GM23338 (cell line): ENCODE data around the gene BTN1A1. TPM values are rescaled to one million over a fixed set of nuclear protein-coding genes. Genes with fewer than 3 reads are reported as not detected.

Source experiments
- ATAC-seq: fragments of 200-7000 bp; cut with Tn5 transposase; 3 replicates; pipeline ENCODE4 v1.9.1; 2020
- DNase-seq: peaks from one replicate; pipeline ENCODE4 v3.0.0-alpha.2; 2015; ENCODE audit warnings: low spot score
- H2AFZ ChIP-seq: fragments of 200-600 bp; sonication (generic); 2 replicates; pipeline ENCODE4 v1.8.0; 2016; ENCODE audit warnings: antibody characterized with exemption, mild to moderate bottlenecking, moderate library complexity
- H3F3A ChIP-seq: fragments of 200-600 bp; sonication (generic); replicated peaks from 2 replicates; pipeline ENCODE4 v1.8.0; 2017; ENCODE audit warnings: antibody characterized with exemption, mixed run types, low read depth
- H3K27ac ChIP-seq: fragments of 200-600 bp; sonication (generic); 2 replicates; pipeline ENCODE4 v1.6.1; 2016; ENCODE audit warnings: low read depth
- H3K27me3 ChIP-seq: fragments of 200-600 bp; sonication (generic); 2 replicates; pipeline ENCODE4 v1.8.0; 2016; ENCODE audit warnings: mild to moderate bottlenecking, mixed run types, moderate library complexity; ENCODE audit not compliant: insufficient read depth
- H3K36me3 ChIP-seq: fragments of 200-600 bp; sonication (generic); 2 replicates; pipeline ENCODE4 v1.8.0; 2016; ENCODE audit warnings: mild to moderate bottlenecking; ENCODE audit not compliant: insufficient read depth
- H3K4me1 ChIP-seq: fragments of 200-600 bp; sonication (generic); 2 replicates; pipeline ENCODE4 v1.8.0; 2016; ENCODE audit warnings: mild to moderate bottlenecking, moderate library complexity; ENCODE audit not compliant: insufficient read depth
- H3K4me2 ChIP-seq: fragments of 200-600 bp; sonication (generic); 2 replicates; pipeline ENCODE4 v1.7.1; 2017; ENCODE audit warnings: mixed run types
- H3K4me3 ChIP-seq: fragments of 200-600 bp; sonication (generic); 2 replicates; pipeline ENCODE4 v1.6.1; 2016; ENCODE audit warnings: mixed run types
- H3K79me2 ChIP-seq: fragments of 200-600 bp; sonication (generic); replicated peaks from 2 replicates; pipeline ENCODE4 v1.8.0; 2017; ENCODE audit warnings: mild to moderate bottlenecking; ENCODE audit not compliant: insufficient read depth
- H3K9me2 ChIP-seq: fragments of 200-600 bp; sonication (generic); 2 replicates; pipeline ENCODE4 v1.8.0; 2017; ENCODE audit not compliant: insufficient read depth
- H4K20me1 ChIP-seq: fragments of 200-600 bp; sonication (generic); replicated peaks from 2 replicates; pipeline ENCODE4 v1.8.0; 2017; ENCODE audit warnings: mild to moderate bottlenecking; ENCODE audit not compliant: insufficient read depth
- H3K27ac Mint-ChIP-seq: 2 replicates; pipeline ENCODE4 v1.8.0; 2020; ENCODE audit warnings: inconsistent platforms, mild to moderate bottlenecking, moderate library complexity, mixed read lengths
- H3K27me3 Mint-ChIP-seq: 3 replicates; pipeline ENCODE4 v1.8.0; 2022; ENCODE audit warnings: low read depth, mild to moderate bottlenecking, moderate library complexity, mixed read lengths, inconsistent platforms; ENCODE audit not compliant: insufficient read depth, poor library complexity
- H3K36me3 Mint-ChIP-seq: 3 replicates; pipeline ENCODE4 v1.8.0; 2021; ENCODE audit warnings: low read depth, mild to moderate bottlenecking, inconsistent platforms, moderate library complexity, mixed read lengths
- H3K4me1 Mint-ChIP-seq: 3 replicates; pipeline ENCODE4 v1.8.0; 2020; ENCODE audit warnings: mild to moderate bottlenecking, inconsistent platforms, mixed read lengths
- H3K4me3 Mint-ChIP-seq: 3 replicates; pipeline ENCODE4 v1.8.0; 2021; ENCODE audit warnings: moderate library complexity, mild to moderate bottlenecking, inconsistent platforms, mixed read lengths
- H3K9me3 Mint-ChIP-seq: 3 replicates; pipeline ENCODE4 v1.8.0; 2020; ENCODE audit warnings: moderate library complexity, mild to moderate bottlenecking, inconsistent platforms, mixed read lengths
- CREB1 ChIP-seq: fragments of 250-450 bp; sonication (Bioruptor Pico); IDR thresholded peaks from 2 replicates; pipeline ENCODE4 v1.5.0; 2020; ENCODE audit warnings: low read depth, mild to moderate bottlenecking, moderate library complexity
- EZH2phosphoT487 ChIP-seq: fragments of 200-600 bp; sonication (generic); IDR thresholded peaks from one replicate; pipeline ENCODE4 v1.8.1; 2018; ENCODE audit warnings: antibody characterized with exemption; ENCODE audit not compliant: unreplicated experiment
- STAT1 ChIP-seq: IDR thresholded peaks from one replicate; pipeline ENCODE4 v1.6.1; 2016; ENCODE audit warnings: antibody characterized with exemption; ENCODE audit not compliant: unreplicated experiment
- ZNF114 ChIP-seq: fragments of 250-450 bp; sonication (Bioruptor Pico); IDR thresholded peaks from 2 replicates; pipeline ENCODE4 v1.5.0; 2020; ENCODE audit warnings: mild to moderate bottlenecking, moderate library complexity
- ZNF331 ChIP-seq: fragments of 250-450 bp; sonication (Bioruptor Pico); IDR thresholded peaks from 2 replicates; pipeline ENCODE4 v1.5.0; 2020; ENCODE audit warnings: low read depth, mild to moderate bottlenecking, moderate library complexity
- polyA plus RNA-seq: library from polyadenylated mRNA; unstranded; fragments of >200 nt; fragmentation: Nextera tagmentation; extraction: Ambion mirVana; gene quantifications from 2 replicates; pipeline ENCODE4 v1.2.1, GENCODE V29; 2016
- total RNA-seq: library from RNA; depleted of rRNA; stranded (reverse); fragments of >200 nt; shearing (Covaris generic); gene quantifications from 2 replicates; pipeline ENCODE4 v1.2.3, GENCODE V29; 2014
- TF ChIP-seq, protein P1 (sequence below): fragments of 250-450 bp; sonication (Bioruptor Pico); IDR thresholded peaks from 2 replicates; pipeline ENCODE4 v1.5.0; 2020; ENCODE audit warnings: mild to moderate bottlenecking, moderate library complexity
- TF ChIP-seq, protein P2 (sequence below): IDR thresholded peaks from 2 replicates; pipeline ENCODE4 v1.6.1; 2016; ENCODE audit warnings: antibody characterized with exemption
- TF ChIP-seq, protein P3 (sequence below): IDR thresholded peaks from one replicate; pipeline ENCODE4 v1.6.1; 2018; ENCODE audit warnings: antibody characterized with exemption; ENCODE audit not compliant: unreplicated experiment

BTN1A1 gene
- total and polyA plus RNA-seq, 2 experiments from 2014 or later = 0.13 to 0.38 TPM

DNA sequence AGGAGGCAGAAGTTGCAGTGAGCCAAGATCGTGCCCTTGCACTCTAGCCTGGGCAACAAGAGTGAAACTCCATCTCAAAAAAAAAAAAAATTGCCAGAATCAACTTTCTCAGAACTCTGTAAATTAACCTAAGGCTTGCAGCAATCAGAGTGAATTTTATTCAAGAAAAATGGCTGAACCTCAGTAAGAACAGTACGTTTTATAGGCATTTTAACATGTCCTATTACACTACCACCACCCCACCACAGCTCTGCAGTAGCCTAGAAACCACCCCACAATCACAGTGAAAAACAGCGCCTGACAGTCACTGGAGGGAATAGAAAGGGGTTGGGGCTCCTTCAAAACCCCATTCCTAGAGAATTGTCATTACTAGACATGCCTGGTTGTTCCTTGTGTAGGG is 16.4 kb upstream of the BTN1A1 start (continued):
- TF ChIP-seq, protein P1, sequence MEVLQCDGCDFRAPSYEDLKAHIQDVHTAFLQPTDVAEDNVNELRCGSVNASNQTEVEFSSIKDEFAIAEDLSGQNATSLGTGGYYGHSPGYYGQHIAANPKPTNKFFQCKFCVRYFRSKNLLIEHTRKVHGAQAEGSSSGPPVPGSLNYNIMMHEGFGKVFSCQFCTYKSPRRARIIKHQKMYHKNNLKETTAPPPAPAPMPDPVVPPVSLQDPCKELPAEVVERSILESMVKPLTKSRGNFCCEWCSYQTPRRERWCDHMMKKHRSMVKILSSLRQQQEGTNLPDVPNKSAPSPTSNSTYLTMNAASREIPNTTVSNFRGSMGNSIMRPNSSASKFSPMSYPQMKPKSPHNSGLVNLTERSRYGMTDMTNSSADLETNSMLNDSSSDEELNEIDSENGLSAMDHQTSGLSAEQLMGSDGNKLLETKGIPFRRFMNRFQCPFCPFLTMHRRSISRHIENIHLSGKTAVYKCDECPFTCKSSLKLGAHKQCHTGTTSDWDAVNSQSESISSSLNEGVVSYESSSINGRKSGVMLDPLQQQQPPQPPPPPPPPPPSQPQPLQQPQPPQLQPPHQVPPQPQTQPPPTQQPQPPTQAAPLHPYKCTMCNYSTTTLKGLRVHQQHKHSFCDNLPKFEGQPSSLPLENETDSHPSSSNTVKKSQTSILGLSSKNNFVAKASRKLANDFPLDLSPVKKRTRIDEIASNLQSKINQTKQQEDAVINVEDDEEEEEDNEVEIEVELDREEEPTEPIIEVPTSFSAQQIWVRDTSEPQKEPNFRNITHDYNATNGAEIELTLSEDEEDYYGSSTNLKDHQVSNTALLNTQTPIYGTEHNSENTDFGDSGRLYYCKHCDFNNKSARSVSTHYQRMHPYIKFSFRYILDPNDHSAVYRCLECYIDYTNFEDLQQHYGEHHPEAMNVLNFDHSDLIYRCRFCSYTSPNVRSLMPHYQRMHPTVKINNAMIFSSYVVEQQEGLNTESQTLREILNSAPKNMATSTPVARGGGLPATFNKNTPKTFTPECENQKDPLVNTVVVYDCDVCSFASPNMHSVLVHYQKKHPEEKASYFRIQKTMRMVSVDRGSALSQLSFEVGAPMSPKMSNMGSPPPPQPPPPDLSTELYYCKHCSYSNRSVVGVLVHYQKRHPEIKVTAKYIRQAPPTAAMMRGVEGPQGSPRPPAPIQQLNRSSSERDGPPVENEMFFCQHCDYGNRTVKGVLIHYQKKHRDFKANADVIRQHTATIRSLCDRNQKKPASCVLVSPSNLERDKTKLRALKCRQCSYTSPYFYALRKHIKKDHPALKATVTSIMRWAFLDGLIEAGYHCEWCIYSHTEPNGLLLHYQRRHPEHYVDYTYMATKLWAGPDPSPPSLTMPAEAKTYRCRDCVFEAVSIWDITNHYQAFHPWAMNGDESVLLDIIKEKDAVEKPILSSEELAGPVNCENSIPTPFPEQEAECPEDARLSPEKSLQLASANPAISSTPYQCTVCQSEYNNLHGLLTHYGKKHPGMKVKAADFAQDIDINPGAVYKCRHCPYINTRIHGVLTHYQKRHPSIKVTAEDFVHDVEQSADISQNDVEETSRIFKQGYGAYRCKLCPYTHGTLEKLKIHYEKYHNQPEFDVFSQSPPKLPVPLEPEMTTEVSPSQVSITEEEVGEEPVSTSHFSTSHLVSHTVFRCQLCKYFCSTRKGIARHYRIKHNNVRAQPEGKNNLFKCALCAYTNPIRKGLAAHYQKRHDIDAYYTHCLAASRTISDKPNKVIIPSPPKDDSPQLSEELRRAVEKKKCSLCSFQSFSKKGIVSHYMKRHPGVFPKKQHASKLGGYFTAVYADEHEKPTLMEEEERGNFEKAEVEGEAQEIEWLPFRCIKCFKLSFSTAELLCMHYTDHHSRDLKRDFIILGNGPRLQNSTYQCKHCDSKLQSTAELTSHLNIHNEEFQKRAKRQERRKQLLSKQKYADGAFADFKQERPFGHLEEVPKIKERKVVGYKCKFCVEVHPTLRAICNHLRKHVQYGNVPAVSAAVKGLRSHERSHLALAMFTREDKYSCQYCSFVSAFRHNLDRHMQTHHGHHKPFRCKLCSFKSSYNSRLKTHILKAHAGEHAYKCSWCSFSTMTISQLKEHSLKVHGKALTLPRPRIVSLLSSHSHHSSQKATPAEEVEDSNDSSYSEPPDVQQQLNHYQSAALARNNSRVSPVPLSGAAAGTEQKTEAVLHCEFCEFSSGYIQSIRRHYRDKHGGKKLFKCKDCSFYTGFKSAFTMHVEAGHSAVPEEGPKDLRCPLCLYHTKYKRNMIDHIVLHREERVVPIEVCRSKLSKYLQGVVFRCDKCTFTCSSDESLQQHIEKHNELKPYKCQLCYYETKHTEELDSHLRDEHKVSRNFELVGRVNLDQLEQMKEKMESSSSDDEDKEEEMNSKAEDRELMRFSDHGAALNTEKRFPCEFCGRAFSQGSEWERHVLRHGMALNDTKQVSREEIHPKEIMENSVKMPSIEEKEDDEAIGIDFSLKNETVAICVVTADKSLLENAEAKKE (CRISPR knock-in tag) = no peak
- no peak for TF ChIP-seq ZNF331 (CRISPR knock-in tag)
- no peak for TF ChIP-seq EZH2phosphoT487
- TF ChIP-seq, protein P2, sequence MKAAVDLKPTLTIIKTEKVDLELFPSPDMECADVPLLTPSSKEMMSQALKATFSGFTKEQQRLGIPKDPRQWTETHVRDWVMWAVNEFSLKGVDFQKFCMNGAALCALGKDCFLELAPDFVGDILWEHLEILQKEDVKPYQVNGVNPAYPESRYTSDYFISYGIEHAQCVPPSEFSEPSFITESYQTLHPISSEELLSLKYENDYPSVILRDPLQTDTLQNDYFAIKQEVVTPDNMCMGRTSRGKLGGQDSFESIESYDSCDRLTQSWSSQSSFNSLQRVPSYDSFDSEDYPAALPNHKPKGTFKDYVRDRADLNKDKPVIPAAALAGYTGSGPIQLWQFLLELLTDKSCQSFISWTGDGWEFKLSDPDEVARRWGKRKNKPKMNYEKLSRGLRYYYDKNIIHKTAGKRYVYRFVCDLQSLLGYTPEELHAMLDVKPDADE = no peak

DNA sequence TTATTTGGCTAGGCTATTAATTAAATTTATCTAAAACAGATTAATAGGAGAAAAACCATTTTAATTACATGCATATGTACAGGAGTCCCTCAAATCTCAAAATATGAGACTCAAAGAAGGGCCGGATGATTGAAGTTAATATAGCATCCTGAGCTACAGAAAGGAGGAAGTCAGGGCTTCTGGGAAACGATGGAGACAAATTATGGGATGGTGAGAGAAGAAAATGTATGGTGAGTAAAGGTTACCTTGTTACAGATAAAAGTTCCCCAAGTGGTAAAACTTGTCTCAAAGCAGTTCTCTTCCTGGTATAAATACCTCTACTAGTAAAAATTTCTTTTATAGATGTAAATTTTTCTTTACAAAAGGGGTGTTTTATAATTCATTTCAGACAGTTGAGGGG is 15.9 kb upstream of the BTN1A1 start:
- H3K36me3 Mint-ChIP-seq = no peaks in the 10 kb centered on the region
- Histone ChIP-seq H3K9me2 (no peaks in the 10 kb centered on the region), H2AFZ (no peak overlapping the region), H3F3A (no peaks in the 10 kb centered on the region), H3K36me3 (no peaks in the 10 kb centered on the region), H3K27me3 (no peaks in the 10 kb centered on the region), H4K20me1 (no peaks in the 10 kb centered on the region), H3K27ac (no peak overlapping the region), H3K4me2 (no peak overlapping the region), H3K4me3 (no peak overlapping the region), H3K79me2 (no peaks in the 10 kb centered on the region), H3K4me1 (no peaks in the 10 kb centered on the region)
- H3K27me3 Mint-ChIP-seq = peaks cover 9% of the 10 kb centered on the region
- H3K4me3 Mint-ChIP-seq = no peak overlapping the region
- DNase-seq = no peak
- H3K27ac Mint-ChIP-seq = no peak overlapping the region
- H3K4me1 Mint-ChIP-seq = no peaks in the 10 kb centered on the region
- peaks cover 11% of the 10 kb centered on the region for H3K9me3 Mint-ChIP-seq
- no peak for ATAC-seq
- TF ChIP-seq CREB1 (CRISPR knock-in tag) (no peak), STAT1 (no peak), ZNF114 (CRISPR knock-in tag) (no peak)
- TF ChIP-seq, protein P3, sequence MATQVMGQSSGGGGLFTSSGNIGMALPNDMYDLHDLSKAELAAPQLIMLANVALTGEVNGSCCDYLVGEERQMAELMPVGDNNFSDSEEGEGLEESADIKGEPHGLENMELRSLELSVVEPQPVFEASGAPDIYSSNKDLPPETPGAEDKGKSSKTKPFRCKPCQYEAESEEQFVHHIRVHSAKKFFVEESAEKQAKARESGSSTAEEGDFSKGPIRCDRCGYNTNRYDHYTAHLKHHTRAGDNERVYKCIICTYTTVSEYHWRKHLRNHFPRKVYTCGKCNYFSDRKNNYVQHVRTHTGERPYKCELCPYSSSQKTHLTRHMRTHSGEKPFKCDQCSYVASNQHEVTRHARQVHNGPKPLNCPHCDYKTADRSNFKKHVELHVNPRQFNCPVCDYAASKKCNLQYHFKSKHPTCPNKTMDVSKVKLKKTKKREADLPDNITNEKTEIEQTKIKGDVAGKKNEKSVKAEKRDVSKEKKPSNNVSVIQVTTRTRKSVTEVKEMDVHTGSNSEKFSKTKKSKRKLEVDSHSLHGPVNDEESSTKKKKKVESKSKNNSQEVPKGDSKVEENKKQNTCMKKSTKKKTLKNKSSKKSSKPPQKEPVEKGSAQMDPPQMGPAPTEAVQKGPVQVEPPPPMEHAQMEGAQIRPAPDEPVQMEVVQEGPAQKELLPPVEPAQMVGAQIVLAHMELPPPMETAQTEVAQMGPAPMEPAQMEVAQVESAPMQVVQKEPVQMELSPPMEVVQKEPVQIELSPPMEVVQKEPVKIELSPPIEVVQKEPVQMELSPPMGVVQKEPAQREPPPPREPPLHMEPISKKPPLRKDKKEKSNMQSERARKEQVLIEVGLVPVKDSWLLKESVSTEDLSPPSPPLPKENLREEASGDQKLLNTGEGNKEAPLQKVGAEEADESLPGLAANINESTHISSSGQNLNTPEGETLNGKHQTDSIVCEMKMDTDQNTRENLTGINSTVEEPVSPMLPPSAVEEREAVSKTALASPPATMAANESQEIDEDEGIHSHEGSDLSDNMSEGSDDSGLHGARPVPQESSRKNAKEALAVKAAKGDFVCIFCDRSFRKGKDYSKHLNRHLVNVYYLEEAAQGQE = no peak
- TF ChIP-seq, protein P2 = no peak
